ENCODE results near the gene ST8SIA4.

The ST8SIA4 gene

DNA sequence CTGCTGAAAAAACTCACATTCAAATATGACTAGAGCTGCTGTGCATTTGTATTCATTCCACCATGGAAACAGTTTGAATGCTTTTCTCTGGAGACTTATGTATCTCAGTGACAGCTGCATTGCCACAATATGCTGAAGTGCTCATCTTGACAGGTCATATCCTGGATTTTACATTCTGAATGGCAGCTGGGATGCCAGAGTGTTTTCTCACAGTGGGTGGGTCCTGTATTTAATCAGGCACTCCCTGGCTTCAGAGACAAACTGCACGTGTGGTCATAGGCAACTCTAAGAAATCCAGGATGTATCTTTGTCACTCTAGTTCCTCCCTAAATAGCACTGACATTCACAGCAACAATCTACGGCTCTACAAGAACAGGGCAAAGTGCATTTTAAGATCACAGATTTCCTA lies 75.6 kb downstream of the ST8SIA4 start:
- Histone ChIP-seq H3K9me3 (replicated peaks; ENCODE audit: insufficient read depth, low read length) (no peaks in the 10 kb centered on the region), H3K27ac (ENCODE audit: low read length) (no peak overlapping the region), H4K20me1 (ENCODE audit: insufficient read depth, low read length) (no peaks in the 10 kb centered on the region), H3K9ac (ENCODE audit: low read length) (no peak overlapping the region), H2AFZ (ENCODE audit: low read length) (no peak overlapping the region), H3K27me3 (replicated peaks; ENCODE audit: insufficient read depth, low read length) (no peaks in the 10 kb centered on the region), H3K4me2 (ENCODE audit: low read depth, low read length) (no peak overlapping the region), H3F3A (ENCODE audit: insufficient read depth, low read length) (peaks cover 6% of the 10 kb centered on the region), H3K9me2 (replicated peaks; ENCODE audit: insufficient read depth, low read length) (no peaks in the 10 kb centered on the region), H3K79me2 (ENCODE audit: low read length) (peaks cover 51% of the 10 kb centered on the region), H3K4me3 (ENCODE audit: low read length) (no peak overlapping the region), H3K36me3 (replicated peaks; ENCODE audit: insufficient read depth, low read length) (no peaks in the 10 kb centered on the region), H3K4me1 (ENCODE audit: low read length) (peaks cover 26% of the 10 kb centered on the region)
- no peak for DNase-seq
- no peak for TF ChIP-seq EZH2 (optimal IDR thresholded peaks at IDR 0.05; ENCODE audit: low read depth, low read length)
- TF ChIP-seq EZH2phosphoT487 (IDR thresholded peaks at IDR 0.05; ENCODE audit: low read length), result no peak
- TF ChIP-seq, protein P1, sequence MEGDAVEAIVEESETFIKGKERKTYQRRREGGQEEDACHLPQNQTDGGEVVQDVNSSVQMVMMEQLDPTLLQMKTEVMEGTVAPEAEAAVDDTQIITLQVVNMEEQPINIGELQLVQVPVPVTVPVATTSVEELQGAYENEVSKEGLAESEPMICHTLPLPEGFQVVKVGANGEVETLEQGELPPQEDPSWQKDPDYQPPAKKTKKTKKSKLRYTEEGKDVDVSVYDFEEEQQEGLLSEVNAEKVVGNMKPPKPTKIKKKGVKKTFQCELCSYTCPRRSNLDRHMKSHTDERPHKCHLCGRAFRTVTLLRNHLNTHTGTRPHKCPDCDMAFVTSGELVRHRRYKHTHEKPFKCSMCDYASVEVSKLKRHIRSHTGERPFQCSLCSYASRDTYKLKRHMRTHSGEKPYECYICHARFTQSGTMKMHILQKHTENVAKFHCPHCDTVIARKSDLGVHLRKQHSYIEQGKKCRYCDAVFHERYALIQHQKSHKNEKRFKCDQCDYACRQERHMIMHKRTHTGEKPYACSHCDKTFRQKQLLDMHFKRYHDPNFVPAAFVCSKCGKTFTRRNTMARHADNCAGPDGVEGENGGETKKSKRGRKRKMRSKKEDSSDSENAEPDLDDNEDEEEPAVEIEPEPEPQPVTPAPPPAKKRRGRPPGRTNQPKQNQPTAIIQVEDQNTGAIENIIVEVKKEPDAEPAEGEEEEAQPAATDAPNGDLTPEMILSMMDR (IDR thresholded peaks at IDR 0.05; ENCODE audit: low read length), result no peak

GRCh38 chr5:100826133-100826532 lies 76.9 kb downstream of the ST8SIA4 start:
- 0 out of 2 replicates have a peak, but pooled peaks cover 3% of the 10 kb centered on the region for H3F3A ChIP-seq (ENCODE audit: insufficient read depth, low read length)
- H3K9me3 ChIP-seq (replicated peaks; ENCODE audit: insufficient read depth, low read length), result no peaks in the 10 kb centered on the region
- no peak overlapping the region for H2AFZ ChIP-seq (ENCODE audit: low read length)
- DNase-seq, result no peak
- H3K4me2 ChIP-seq (ENCODE audit: low read depth, low read length), result no peak overlapping the region
- no peaks in the 10 kb centered on the region for H3K36me3 ChIP-seq (replicated peaks; ENCODE audit: insufficient read depth, low read length)
- TF ChIP-seq EZH2phosphoT487 (IDR thresholded peaks at IDR 0.05; ENCODE audit: low read length) (no peak), EZH2 (optimal IDR thresholded peaks at IDR 0.05; ENCODE audit: low read depth, low read length) (no peak)
- TF ChIP-seq, protein P1 (IDR thresholded peaks at IDR 0.05; ENCODE audit: low read length), result no peak
- no peaks in the 10 kb centered on the region for H4K20me1 ChIP-seq (ENCODE audit: insufficient read depth, low read length)
- peaks cover 16% of the 10 kb centered on the region; the same call in 1 of the 2 replicates for H3K4me1 ChIP-seq (ENCODE audit: low read length)
- H3K27me3 ChIP-seq (replicated peaks; ENCODE audit: insufficient read depth, low read length), result no peaks in the 10 kb centered on the region
- H3K9ac ChIP-seq (ENCODE audit: low read length), result no peak overlapping the region
- no peak overlapping the region for H3K27ac ChIP-seq (ENCODE audit: low read length)
- H3K79me2 ChIP-seq (ENCODE audit: low read length), result peaks cover 52% of the 10 kb centered on the region
- no peaks in the 10 kb centered on the region for H3K9me2 ChIP-seq (replicated peaks; ENCODE audit: insufficient read depth, low read length)
- no peak overlapping the region for H3K4me3 ChIP-seq (ENCODE audit: low read length)

- no peaks in the 10 kb centered on the region for H4K20me1 ChIP-seq (ENCODE audit: insufficient read depth, low read length)
- no peak overlapping the region for H3K9ac ChIP-seq (ENCODE audit: low read length)
- no peak overlapping the region for H3K27ac ChIP-seq (ENCODE audit: low read length)
- H3F3A ChIP-seq (ENCODE audit: insufficient read depth, low read length), result 0 out of 2 replicates have a peak, but pooled peaks cover 3% of the 10 kb centered on the region
- no peaks in the 10 kb centered on the region for H3K9me2 ChIP-seq (replicated peaks; ENCODE audit: insufficient read depth, low read length)
- H3K4me2 ChIP-seq (ENCODE audit: low read depth, low read length), result no peak overlapping the region
- no peaks in the 10 kb centered on the region for H3K27me3 ChIP-seq (replicated peaks; ENCODE audit: insufficient read depth, low read length)
- H3K9me3 ChIP-seq (replicated peaks; ENCODE audit: insufficient read depth, low read length), result no peaks in the 10 kb centered on the region
- H3K79me2 ChIP-seq (ENCODE audit: low read length), result peaks cover 44% of the 10 kb centered on the region
- peaks cover 14% of the 10 kb centered on the region; the same call in 1 of the 2 replicates for H3K4me1 ChIP-seq (ENCODE audit: low read length)
- no peak overlapping the region for H3K4me3 ChIP-seq (ENCODE audit: low read length)
- no peaks in the 10 kb centered on the region for H3K36me3 ChIP-seq (replicated peaks; ENCODE audit: insufficient read depth, low read length)
- H2AFZ ChIP-seq (ENCODE audit: low read length), result no peak overlapping the region
- TF ChIP-seq, protein P1 (IDR thresholded peaks at IDR 0.05; ENCODE audit: low read length), result no peak
- TF ChIP-seq EZH2 (optimal IDR thresholded peaks at IDR 0.05; ENCODE audit: low read depth, low read length) (no peak), EZH2phosphoT487 (IDR thresholded peaks at IDR 0.05; ENCODE audit: low read length) (no peak)
- DNase-seq, result no peak
These were observed 78.4 kb downstream of the ST8SIA4 start for GRCh38 chr5:100824635-100825034.
